Brain microvascular endothelial cell (primary cell): ENCODE results near the gene PRSS57.
A peak's percentile ranks its signal among the peaks of the same experiment; 100 is the strongest.
"Not testable (repeated sequence)": the region's sequence is repeated elsewhere in the genome, so short reads cannot be mapped to it uniquely, and the experiment has no call there.

Experiments
- DNase-seq: peaks from one replicate; pipeline ENCODE4 v3.0.0-alpha.2; 2020
- H3K27ac ChIP-seq: fragments of 250-450 bp; sonication (Bioruptor Pico); 2 replicates; pipeline ENCODE4 v1.5.1; 2020; ENCODE audit warnings: mild to moderate bottlenecking, moderate library complexity
- H3K27me3 ChIP-seq: fragments of 250-450 bp; sonication (Bioruptor Pico); replicated peaks from 2 replicates; pipeline ENCODE4 v1.5.1; 2020; ENCODE audit warnings: mild to moderate bottlenecking
- H3K36me3 ChIP-seq: fragments of 250-450 bp; sonication (Bioruptor Pico); replicated peaks from 2 replicates; pipeline ENCODE4 v1.5.1; 2020; ENCODE audit warnings: mild to moderate bottlenecking
- H3K4me3 ChIP-seq: 2 replicates; pipeline ENCODE4 v1.5.1; 2011; ENCODE audit warnings: low read depth, mild to moderate bottlenecking, control low read depth, low read length, moderate library complexity
- in situ Hi-C: cut with HindIII; loops from 2 replicates; pipeline ENCODE4 v1.10.0; 2017; ENCODE audit warnings: low sequenced_read_pairs, low pct_ligation_motif_present
- TF ChIP-seq, protein P1 (sequence below): IDR thresholded peaks from 2 replicates; pipeline ENCODE4 v1.5.1; 2011; ENCODE audit warnings: low read depth, mild to moderate bottlenecking, moderate library complexity, low read length, control low read depth, inconsistent platforms; ENCODE audit errors: missing control alignments

The PRSS57 gene

DNA sequence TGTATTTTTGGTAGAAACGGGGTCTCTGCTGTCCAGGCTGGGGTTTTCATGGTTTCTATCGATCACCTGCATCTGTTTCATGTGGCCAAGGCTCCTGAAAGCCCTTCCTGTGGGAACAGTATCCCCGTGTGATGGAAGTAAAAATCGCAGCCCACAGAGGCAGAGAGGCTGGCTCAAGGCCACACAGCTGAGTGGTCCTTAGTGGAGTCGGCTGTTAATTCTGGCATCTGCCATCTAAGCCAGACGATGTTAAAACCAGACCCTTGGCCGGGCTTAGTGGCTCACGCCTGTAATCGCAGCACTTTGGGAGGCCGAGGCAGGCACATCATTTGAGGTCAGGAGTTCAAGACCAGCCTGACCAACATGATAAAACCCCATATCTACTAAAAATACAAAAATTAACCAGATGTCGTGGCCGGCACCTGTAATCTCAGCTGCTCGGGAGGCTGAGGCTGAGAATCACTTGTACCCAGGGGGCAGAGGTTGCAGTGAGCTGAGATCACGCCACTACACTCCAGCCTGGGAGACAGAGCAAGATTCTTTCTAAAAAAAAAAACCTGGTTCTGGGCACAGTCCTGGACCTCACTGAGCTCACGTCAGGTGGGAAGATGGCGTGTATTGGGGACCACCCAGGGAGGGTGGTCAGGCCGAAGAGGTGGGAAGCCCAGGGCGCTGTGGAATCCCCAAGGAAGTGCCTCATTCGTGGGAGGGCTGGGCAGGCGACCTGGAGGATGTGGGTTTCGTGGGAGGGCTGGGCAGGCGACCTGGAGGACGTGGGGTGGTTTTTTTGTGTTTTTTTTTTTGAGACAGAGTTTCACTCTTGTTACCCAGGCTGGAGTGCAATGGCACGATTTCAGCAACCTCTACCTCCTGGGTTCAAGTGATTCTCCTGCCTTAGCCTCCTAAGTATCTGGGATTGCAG lies 37.2 kb upstream of the PRSS57 start:
- in situ Hi-C loops: no loop called here
- H3K27me3 ChIP-seq: no peaks in the 10 kb centered on the region
- H3K27ac ChIP-seq: no peak overlapping the region
- H3K36me3 ChIP-seq: no peaks in the 10 kb centered on the region
- DNase-seq: no peak
- TF ChIP-seq, protein P1, sequence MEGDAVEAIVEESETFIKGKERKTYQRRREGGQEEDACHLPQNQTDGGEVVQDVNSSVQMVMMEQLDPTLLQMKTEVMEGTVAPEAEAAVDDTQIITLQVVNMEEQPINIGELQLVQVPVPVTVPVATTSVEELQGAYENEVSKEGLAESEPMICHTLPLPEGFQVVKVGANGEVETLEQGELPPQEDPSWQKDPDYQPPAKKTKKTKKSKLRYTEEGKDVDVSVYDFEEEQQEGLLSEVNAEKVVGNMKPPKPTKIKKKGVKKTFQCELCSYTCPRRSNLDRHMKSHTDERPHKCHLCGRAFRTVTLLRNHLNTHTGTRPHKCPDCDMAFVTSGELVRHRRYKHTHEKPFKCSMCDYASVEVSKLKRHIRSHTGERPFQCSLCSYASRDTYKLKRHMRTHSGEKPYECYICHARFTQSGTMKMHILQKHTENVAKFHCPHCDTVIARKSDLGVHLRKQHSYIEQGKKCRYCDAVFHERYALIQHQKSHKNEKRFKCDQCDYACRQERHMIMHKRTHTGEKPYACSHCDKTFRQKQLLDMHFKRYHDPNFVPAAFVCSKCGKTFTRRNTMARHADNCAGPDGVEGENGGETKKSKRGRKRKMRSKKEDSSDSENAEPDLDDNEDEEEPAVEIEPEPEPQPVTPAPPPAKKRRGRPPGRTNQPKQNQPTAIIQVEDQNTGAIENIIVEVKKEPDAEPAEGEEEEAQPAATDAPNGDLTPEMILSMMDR: peak; percentile 3
- H3K4me3 ChIP-seq: no peak overlapping the region

- Histone ChIP-seq H3K4me3 (no peak overlapping the region), H3K36me3 (no peaks in the 10 kb centered on the region), H3K27me3 (no peaks in the 10 kb centered on the region), H3K27ac (no peak overlapping the region)
- no peak for DNase-seq
- in situ Hi-C loops: no loop called here
- TF ChIP-seq, protein P1: no peak
Observed at GRCh38 chr19:731000-731399, 35.7 kb upstream of the PRSS57 start.

GRCh38 chr19:729965-730668 lies 34.9 kb upstream of the PRSS57 start:
- Histone ChIP-seq H3K36me3 (no peaks in the 10 kb centered on the region), H3K27ac (no peak overlapping the region), H3K27me3 (no peaks in the 10 kb centered on the region), H3K4me3 (no peak overlapping the region)
- TF ChIP-seq, protein P1: no peak
- DNase-seq: no peak
- in situ Hi-C loops: no loop called here

DNA sequence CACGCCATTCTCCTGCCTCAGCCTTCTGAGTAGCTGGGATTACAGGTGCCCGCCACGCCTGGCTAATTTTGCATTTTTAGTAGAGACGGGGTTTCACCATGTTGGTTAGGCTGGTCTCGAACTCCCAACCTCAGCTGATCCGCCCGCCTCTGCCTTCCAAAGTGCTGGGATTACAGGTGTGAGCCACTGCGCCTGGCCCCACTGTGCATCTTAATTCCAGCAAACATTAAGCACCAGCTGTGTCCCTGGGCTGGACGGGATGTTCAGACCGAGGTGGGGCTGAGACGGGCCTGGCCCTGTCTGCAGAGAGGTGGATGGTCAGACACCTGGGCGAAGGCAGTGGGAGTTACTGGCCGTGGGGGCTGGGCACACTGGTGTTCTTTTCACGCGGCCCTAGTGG lies 34.3 kb upstream of the PRSS57 start:
- H3K36me3 ChIP-seq, DNase-seq, H3K4me3 ChIP-seq, H3K27me3 ChIP-seq, H3K27ac ChIP-seq, in situ Hi-C loops: not testable (repeated sequence)

DNA sequence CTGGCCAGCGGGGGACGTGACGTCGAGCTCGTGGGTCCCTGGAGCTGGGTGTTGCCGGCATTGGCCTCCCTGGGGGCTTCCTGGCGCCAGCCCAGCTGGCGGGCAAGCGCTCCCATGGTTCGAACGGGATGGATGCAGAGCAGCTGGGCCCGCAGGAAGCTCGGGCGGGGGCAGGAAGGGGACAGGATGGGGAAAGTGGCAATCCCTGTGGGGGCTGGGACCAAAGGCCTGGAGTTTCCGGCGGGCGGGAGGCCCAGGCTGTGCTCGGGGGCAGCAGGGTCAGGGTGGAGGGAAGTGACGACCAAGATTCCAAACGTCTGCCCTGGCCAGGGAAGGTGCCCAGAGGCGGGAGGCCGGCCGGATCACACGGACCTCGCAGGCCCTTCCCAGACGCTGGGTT lies 32.8 kb upstream of the PRSS57 start:
- H3K27ac ChIP-seq: no peak overlapping the region
- TF ChIP-seq, protein P1: no peak
- no peaks in the 10 kb centered on the region for H3K36me3 ChIP-seq
- in situ Hi-C loops: no loop called here
- no peaks in the 10 kb centered on the region for H3K27me3 ChIP-seq
- H3K4me3 ChIP-seq: no peak overlapping the region
- DNase-seq: no peak
